Astrocyte of the spinal cord (primary cell): ENCODE results near the gene UGT1A6.

Experiments
- DNase-seq: peaks from one replicate; pipeline ENCODE4 v3.0.0; 2011; ENCODE audit warnings: low read depth, low spot score
- H3K4me3 ChIP-seq: 2 replicates; pipeline ENCODE4 v1.5.1; 2011; ENCODE audit warnings: low read depth, mild to moderate bottlenecking, low read length, moderate library complexity
- CTCF ChIP-seq: IDR thresholded peaks from 2 replicates; pipeline ENCODE4 v1.5.1; 2012; ENCODE audit warnings: low read depth, mild to moderate bottlenecking, low read length, inconsistent platforms
- in situ Hi-C: cut with HindIII; loops from 2 replicates; pipeline ENCODE4 v1.10.0; 2017; ENCODE audit warnings: low sequenced_read_pairs

Gene UGT1A6

DNA sequence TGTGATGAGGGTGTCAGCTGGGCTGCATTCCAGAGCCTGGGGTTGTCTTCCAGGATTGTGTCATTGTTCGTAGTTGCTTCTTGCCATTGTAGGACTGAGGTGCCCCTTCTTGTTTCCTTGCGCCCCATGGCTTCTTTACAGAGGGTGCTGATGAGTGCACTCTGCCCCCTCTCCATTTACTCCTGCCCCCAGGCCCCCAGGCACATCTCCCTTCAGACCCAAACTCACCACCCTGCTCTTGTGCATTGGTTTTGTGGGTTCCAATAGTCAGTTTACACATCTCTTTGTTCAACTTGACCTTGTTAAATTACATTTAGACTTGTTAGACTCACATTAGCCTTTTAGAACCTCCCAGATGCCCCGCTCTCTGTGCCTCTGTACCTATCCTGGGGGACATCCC, 128.5 kb downstream of the UGT1A6 start:
- TF ChIP-seq CTCF: no peak
- in situ Hi-C loops: no loop called here
- H3K4me3 ChIP-seq: no peak overlapping the region
- DNase-seq: no peak

DNA sequence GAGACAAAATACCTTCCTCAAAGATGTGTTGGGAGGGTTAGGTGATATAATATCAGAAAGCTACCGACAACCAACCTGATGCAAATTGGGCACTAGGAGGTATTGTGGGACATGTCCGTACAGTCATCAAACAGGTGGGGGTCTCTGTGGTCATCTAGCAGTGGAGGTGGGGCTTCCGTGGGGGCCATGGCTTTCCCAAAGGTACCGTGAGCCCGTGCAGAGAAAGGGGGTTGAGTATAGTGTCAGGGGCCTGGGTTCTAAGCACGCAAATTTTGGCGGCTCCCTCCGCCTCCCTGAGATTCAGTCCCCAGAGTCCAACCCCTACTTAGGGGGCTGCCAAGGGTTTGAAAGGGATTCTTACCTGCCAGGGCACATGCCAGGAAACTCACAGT, 129.0 kb downstream of the UGT1A6 start:
- TF ChIP-seq CTCF: no peak
- DNase-seq: no peak
- no peak overlapping the region for H3K4me3 ChIP-seq
- in situ Hi-C loops: no loop called here

DNA sequence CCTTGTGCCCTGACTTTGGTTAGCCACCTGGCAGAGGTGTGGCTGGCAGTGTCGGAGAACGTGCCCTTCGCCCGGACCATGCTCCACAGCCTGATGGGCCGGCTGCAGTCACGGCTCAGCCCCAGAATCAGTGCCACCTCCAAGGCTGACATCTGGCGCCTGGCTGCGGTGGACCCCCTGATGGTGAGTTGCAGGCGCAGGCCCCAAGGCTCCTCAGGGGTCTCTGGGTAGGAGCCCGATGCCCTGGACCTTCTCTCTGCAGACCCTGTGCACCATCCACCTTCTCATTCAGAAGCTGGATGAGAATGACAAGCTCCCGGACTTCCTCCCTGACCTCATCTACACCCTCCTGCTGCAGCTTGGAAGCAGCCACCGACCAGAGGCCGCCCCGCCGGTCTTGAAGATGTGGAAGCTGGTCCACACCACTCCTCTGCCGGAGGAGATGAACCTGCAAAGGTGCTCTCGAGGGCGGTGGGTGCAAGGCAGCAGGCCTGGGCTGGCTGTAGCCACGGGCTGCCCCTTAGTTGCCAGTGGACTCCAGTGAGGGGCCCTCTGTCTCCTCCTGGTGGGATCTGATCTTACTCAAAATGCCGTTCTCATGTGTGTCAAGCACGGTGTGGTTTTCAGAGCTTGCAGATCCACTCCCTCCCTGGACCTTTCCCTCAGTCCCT, 129.5 kb downstream of the UGT1A6 start:
- in situ Hi-C loops: no loop called here
- no peak overlapping the region for H3K4me3 ChIP-seq
- DNase-seq: no peak
- TF ChIP-seq CTCF: no peak
